SKM-1 (cell line): ENCODE measurements around the gene INAFM1.
"Not testable (repeated sequence)": the region's sequence is repeated elsewhere in the genome, so short reads cannot be mapped to it uniquely, and the experiment has no call there.

Source experiments
- DNase-seq: peaks from one replicate; lab custom pipeline; 2025; ENCODE audit not compliant: unreplicated experiment; lab: John Stamatoyannopoulos, UW

The INAFM1 gene

GRCh38 chr19:47267350-47267759, 7.3 kb upstream of the INAFM1 start:
- no peak for DNase-seq

- DNase-seq = no peak
These were observed 6.7 kb upstream of the INAFM1 start for GRCh38 chr19:47268028-47268427.

- DNase-seq = no peak
These were observed 5.1 kb upstream of the INAFM1 start for GRCh38 chr19:47269596-47269995.

GRCh38 chr19:47270408-47270807, 4.3 kb upstream of the INAFM1 start:
- DNase-seq = no peak

GRCh38 chr19:47271949-47272348, 2.7 kb upstream of the INAFM1 start:
- no peak for DNase-seq

GRCh38 chr19:47272448-47273312, 2.0 kb upstream of the INAFM1 start:
- no peak for DNase-seq

- DNase-seq = peak; percentile 25
These were observed 1.2 kb upstream of the INAFM1 start for GRCh38 chr19:47273313-47274070.

GRCh38 chr19:47274891-47275761, 441 bp downstream of the INAFM1 start:
- no peak for DNase-seq

- DNase-seq = no peak
These were observed 1.2 kb downstream of the INAFM1 start for GRCh38 chr19:47275791-47276461.

GRCh38 chr19:47276513-47276912, 1.8 kb downstream of the INAFM1 start:
- not testable (repeated sequence) for DNase-seq

- no peak for DNase-seq
These were observed 5.6 kb downstream of the INAFM1 start for GRCh38 chr19:47280183-47280797.

- no peak for DNase-seq
These were observed 8.8 kb downstream of the INAFM1 start for GRCh38 chr19:47283405-47284059.

- peak; percentile 27 for DNase-seq
These were observed 9.7 kb downstream of the INAFM1 start for GRCh38 chr19:47284324-47284899.

GRCh38 chr19:47296036-47296435, 21.4 kb downstream of the INAFM1 start:
- no peak for DNase-seq

GRCh38 chr19:47300867-47301266, 26.2 kb downstream of the INAFM1 start:
- DNase-seq = not testable (repeated sequence)

GRCh38 chr19:47302249-47302648, 27.6 kb downstream of the INAFM1 start:
- DNase-seq = no peak

- DNase-seq = no peak
These were observed 29.3 kb downstream of the INAFM1 start for GRCh38 chr19:47303966-47304365.

GRCh38 chr19:47305309-47305751, 30.6 kb downstream of the INAFM1 start:
- no peak for DNase-seq

- DNase-seq = no peak
These were observed 31.6 kb downstream of the INAFM1 start for GRCh38 chr19:47306303-47306702.
